HEK293 (cell line): Measurements from ENCODE around the gene RNF144B.

Experiments used
- CTCF ChIA-PET: fragments of 350-600 bp; formaldehyde crosslinking; extraction: SDS; loops from one replicate; lab custom pipeline; 2021; ENCODE audit warnings: antibody characterized with exemption; lab: Yijun Ruan, JAX
- POLR2A ChIA-PET: fragments of 300-600 bp; formaldehyde crosslinking; extraction: SDS; loops from one replicate; lab custom pipeline; 2020; ENCODE audit warnings: antibody characterized with exemption, inconsistent platforms; lab: Yijun Ruan, JAX
- H3K27ac ChIP-seq: fragments of 200-500 bp; sonication (Bioruptor generic); 2 replicates; pipeline ENCODE4 v1.5.1; 2014; ENCODE audit warnings: low read depth, low read length, control low read depth, inconsistent platforms; ENCODE audit errors: extremely low read depth
- H3K36me3 ChIP-seq, 2 experiments: fragments of 200-500 bp in 1 of 2; sonication (Bioruptor generic) in 1 of 2; 1 replicate in 1 of 2; 2 replicates in 1 of 2; pipeline ENCODE4 v1.5.1; 2014 to 2017; ENCODE audit warnings: inconsistent platforms in 2 of 2, low read length in 2 of 2; ENCODE audit not compliant: control insufficient read depth in 2 of 2, insufficient read depth in 1 of 2
- H3K4me1 ChIP-seq: fragments of 200-500 bp; sonication (Bioruptor generic); 2 replicates; pipeline ENCODE4 v1.5.1; 2014; ENCODE audit warnings: mild to moderate bottlenecking, low read length, inconsistent platforms; ENCODE audit not compliant: control insufficient read depth, insufficient read depth
- H3K4me3 ChIP-seq: 2 replicates; pipeline ENCODE4 v1.5.1; 2011; ENCODE audit warnings: low read depth, mild to moderate bottlenecking, control low read depth, low read length, moderate library complexity
- H3K9me3 ChIP-seq: fragments of 200-500 bp; sonication (Bioruptor generic); 2 replicates; pipeline ENCODE4 v1.5.1; 2014; ENCODE audit warnings: low read depth, low read length, inconsistent platforms; ENCODE audit not compliant: control insufficient read depth, insufficient read depth
- BCL11A ChIP-seq: fragments of 450-650 bp; formaldehyde crosslinking; IDR thresholded peaks from 2 replicates; pipeline ENCODE4 v1.5.1; 2016; ENCODE audit warnings: low read depth, missing biosample characterization, missing genetic modification characterization
- GLIS2 ChIP-seq: fragments of 450-650 bp; formaldehyde crosslinking; IDR thresholded peaks from 2 replicates; pipeline ENCODE4 v1.5.1; 2016; ENCODE audit warnings: missing biosample characterization, missing genetic modification characterization
- KLF10 ChIP-seq: fragments of 450-650 bp; IDR thresholded peaks from 2 replicates; pipeline ENCODE4 v1.5.1; 2018; ENCODE audit warnings: missing biosample characterization, mild to moderate bottlenecking, missing genetic modification characterization
- KLF16 ChIP-seq: fragments of 450-650 bp; formaldehyde crosslinking; IDR thresholded peaks from 2 replicates; pipeline ENCODE4 v1.5.1; 2017; ENCODE audit warnings: missing biosample characterization, missing genetic modification characterization
- ZBTB1 ChIP-seq: fragments of 450-650 bp; formaldehyde crosslinking; IDR thresholded peaks from 2 replicates; pipeline ENCODE4 v1.5.1; 2016; ENCODE audit warnings: missing biosample characterization, missing genetic modification characterization
- ZBTB17 ChIP-seq: fragments of 450-650 bp; formaldehyde crosslinking; IDR thresholded peaks from 2 replicates; pipeline ENCODE4 v1.5.1; 2016; ENCODE audit warnings: missing biosample characterization, missing genetic modification characterization
- ZBTB48 ChIP-seq: fragments of 450-650 bp; formaldehyde crosslinking; IDR thresholded peaks from 2 replicates; pipeline ENCODE4 v1.5.1; 2016; ENCODE audit warnings: missing biosample characterization, missing genetic modification characterization
- ZNF132 ChIP-seq: fragments of 450-650 bp; formaldehyde crosslinking; IDR thresholded peaks from 2 replicates; pipeline ENCODE4 v1.5.1; 2017; ENCODE audit warnings: missing biosample characterization, missing genetic modification characterization, borderline replicate concordance
- ZNF174 ChIP-seq: fragments of 450-650 bp; formaldehyde crosslinking; IDR thresholded peaks from 2 replicates; pipeline ENCODE4 v1.5.0; 2017; ENCODE audit warnings: missing biosample characterization, mild to moderate bottlenecking, missing genetic modification characterization
- ZNF175 ChIP-seq: fragments of 450-650 bp; formaldehyde crosslinking; IDR thresholded peaks from 2 replicates; pipeline ENCODE4 v1.5.1; 2016; ENCODE audit warnings: missing biosample characterization, missing genetic modification characterization
- ZNF202 ChIP-seq: fragments of 450-650 bp; formaldehyde crosslinking; IDR thresholded peaks from 2 replicates; pipeline ENCODE4 v1.5.1; 2016; ENCODE audit warnings: missing biosample characterization, missing genetic modification characterization, borderline replicate concordance
- ZNF211 ChIP-seq: fragments of 450-650 bp; formaldehyde crosslinking; IDR thresholded peaks from 2 replicates; pipeline ENCODE4 v1.5.1; 2016; ENCODE audit warnings: low read depth, missing biosample characterization, missing genetic modification characterization
- ZNF324 ChIP-seq: fragments of 450-650 bp; formaldehyde crosslinking; IDR thresholded peaks from 2 replicates; pipeline ENCODE4 v1.5.1; 2016; ENCODE audit warnings: missing biosample characterization, missing genetic modification characterization
- ZNF404 ChIP-seq: fragments of 450-650 bp; formaldehyde crosslinking; IDR thresholded peaks from 2 replicates; pipeline ENCODE4 v1.5.1; 2017; ENCODE audit warnings: missing biosample characterization, missing genetic modification characterization
- ZNF501 ChIP-seq: fragments of 450-650 bp; formaldehyde crosslinking; IDR thresholded peaks from 2 replicates; pipeline ENCODE4 v1.5.1; 2016; ENCODE audit warnings: missing biosample characterization, missing genetic modification characterization
- ZNF610 ChIP-seq: fragments of 450-650 bp; formaldehyde crosslinking; IDR thresholded peaks from 2 replicates; pipeline ENCODE4 v1.5.1; 2016; ENCODE audit warnings: missing biosample characterization, missing genetic modification characterization, borderline replicate concordance
- ZNF664 ChIP-seq: fragments of 450-650 bp; formaldehyde crosslinking; IDR thresholded peaks from 2 replicates; pipeline ENCODE4 v1.5.1; 2016; ENCODE audit warnings: missing biosample characterization, missing genetic modification characterization
- ZNF776 ChIP-seq: fragments of 450-650 bp; formaldehyde crosslinking; IDR thresholded peaks from 2 replicates; pipeline ENCODE4 v1.5.0; 2017; ENCODE audit warnings: missing biosample characterization, missing genetic modification characterization, borderline replicate concordance
- TF ChIP-seq, protein P1 (sequence below): fragments of 450-650 bp; formaldehyde crosslinking; IDR thresholded peaks from 2 replicates; pipeline ENCODE4 v1.5.1; 2016; ENCODE audit warnings: missing biosample characterization, missing genetic modification characterization
- TF ChIP-seq, protein P2 (sequence below): fragments of 450-650 bp; formaldehyde crosslinking; IDR thresholded peaks from 2 replicates; pipeline ENCODE4 v1.5.1; 2016; ENCODE audit warnings: missing biosample characterization, missing genetic modification characterization
- TF ChIP-seq, protein P3 (sequence below): fragments of 450-650 bp; formaldehyde crosslinking; IDR thresholded peaks from 2 replicates; pipeline ENCODE4 v1.5.1; 2016; ENCODE audit warnings: missing biosample characterization, missing genetic modification characterization
- TF ChIP-seq, protein P4 (sequence below): fragments of 450-650 bp; formaldehyde crosslinking; IDR thresholded peaks from 2 replicates; pipeline ENCODE4 v1.5.1; 2016; ENCODE audit warnings: missing biosample characterization, missing genetic modification characterization

The RNF144B gene

DNA sequence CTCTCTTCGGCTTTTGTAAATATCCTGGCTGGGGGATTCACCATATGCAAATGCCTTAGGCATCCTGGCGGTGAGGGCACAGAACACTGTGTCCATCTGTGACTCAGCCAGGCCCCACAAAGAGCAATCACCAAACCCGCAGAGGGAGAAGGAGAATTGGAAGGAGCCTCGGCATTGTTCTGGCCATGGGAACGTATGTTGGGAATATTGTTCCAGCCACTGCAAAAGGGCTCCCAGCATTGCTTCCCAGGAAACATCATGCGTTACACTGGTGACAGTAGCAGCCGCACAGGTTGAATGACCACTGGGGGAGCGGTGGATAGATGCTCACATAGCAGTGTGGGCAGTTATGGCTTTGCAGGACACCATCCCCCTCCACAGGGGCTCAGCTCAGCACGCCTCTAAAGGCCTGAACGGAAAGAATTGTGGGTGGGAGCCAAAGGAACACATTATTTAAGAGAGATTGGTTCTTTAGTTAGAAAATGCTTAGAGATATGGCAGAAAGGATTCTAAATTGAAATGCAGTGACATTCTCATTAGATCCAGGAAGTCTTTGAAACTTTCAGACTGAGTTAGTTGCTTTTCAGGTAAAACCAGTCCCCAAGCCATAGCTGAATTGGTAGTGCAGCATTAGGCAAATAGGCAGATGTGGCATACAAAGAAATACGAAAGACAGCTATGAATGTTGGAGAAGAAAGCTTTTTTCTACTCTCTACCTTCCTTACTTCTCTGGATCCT, 104.3 kb downstream of the RNF144B start:
- CTCF ChIA-PET = interaction anchor here (1.0 kb wide), 1 partner anchor 12 kb away, joined by 3 read pairs; no protein-coding TSS in a partner anchor
- no peaks in the 10 kb centered on the region for H3K4me1 ChIP-seq
- H3K36me3 ChIP-seq = no peaks in the 10 kb centered on the region
- no peak overlapping the region for H3K27ac ChIP-seq
- POLR2A ChIA-PET = no interaction called here
- TF ChIP-seq, protein P1, sequence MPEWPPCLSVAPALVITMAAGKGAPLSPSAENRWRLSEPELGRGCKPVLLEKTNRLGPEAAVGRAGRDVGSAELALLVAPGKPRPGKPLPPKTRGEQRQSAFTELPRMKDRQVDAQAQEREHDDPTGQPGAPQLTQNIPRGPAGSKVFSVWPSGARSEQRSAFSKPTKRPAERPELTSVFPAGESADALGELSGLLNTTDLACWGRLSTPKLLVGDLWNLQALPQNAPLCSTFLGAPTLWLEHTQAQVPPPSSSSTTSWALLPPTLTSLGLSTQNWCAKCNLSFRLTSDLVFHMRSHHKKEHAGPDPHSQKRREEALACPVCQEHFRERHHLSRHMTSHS (tag by site-specific recombination) = no peak
- no peak for TF ChIP-seq ZBTB17 (tag by site-specific recombination)
- TF ChIP-seq, protein P2, sequence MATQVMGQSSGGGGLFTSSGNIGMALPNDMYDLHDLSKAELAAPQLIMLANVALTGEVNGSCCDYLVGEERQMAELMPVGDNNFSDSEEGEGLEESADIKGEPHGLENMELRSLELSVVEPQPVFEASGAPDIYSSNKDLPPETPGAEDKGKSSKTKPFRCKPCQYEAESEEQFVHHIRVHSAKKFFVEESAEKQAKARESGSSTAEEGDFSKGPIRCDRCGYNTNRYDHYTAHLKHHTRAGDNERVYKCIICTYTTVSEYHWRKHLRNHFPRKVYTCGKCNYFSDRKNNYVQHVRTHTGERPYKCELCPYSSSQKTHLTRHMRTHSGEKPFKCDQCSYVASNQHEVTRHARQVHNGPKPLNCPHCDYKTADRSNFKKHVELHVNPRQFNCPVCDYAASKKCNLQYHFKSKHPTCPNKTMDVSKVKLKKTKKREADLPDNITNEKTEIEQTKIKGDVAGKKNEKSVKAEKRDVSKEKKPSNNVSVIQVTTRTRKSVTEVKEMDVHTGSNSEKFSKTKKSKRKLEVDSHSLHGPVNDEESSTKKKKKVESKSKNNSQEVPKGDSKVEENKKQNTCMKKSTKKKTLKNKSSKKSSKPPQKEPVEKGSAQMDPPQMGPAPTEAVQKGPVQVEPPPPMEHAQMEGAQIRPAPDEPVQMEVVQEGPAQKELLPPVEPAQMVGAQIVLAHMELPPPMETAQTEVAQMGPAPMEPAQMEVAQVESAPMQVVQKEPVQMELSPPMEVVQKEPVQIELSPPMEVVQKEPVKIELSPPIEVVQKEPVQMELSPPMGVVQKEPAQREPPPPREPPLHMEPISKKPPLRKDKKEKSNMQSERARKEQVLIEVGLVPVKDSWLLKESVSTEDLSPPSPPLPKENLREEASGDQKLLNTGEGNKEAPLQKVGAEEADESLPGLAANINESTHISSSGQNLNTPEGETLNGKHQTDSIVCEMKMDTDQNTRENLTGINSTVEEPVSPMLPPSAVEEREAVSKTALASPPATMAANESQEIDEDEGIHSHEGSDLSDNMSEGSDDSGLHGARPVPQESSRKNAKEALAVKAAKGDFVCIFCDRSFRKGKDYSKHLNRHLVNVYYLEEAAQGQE (tag by site-specific recombination) = no peak
- no peak for TF ChIP-seq ZNF211
- no peak for TF ChIP-seq ZNF404
- TF ChIP-seq KLF16 = no peak
- TF ChIP-seq ZBTB48 (tag by site-specific recombination) = no peak
- TF ChIP-seq KLF10 (tag by site-specific recombination) = no peak
- no peak for TF ChIP-seq ZNF610 (tag by site-specific recombination)
- no peak overlapping the region for H3K4me3 ChIP-seq
- H3K9me3 ChIP-seq = no peaks in the 10 kb centered on the region

DNA sequence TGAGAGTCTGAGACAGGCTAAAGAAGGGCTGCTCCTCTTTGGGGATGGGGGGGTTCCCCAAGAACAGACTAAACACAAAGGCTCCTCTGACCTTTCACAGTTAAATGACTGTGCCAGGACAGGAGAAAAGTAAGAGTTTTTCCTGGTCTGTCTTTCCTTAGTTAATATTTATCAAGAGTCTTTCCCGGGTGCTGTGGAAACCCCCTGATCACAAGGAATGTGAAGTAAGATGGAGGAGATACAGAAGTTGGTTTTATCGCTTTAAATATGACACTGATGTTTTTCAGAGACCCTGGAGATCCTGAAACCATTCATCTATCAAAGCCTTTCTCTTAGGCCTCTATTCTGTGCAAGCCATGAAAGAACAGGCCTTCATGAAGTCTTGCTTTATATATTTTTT, 105.8 kb downstream of the RNF144B start:
- Histone ChIP-seq H3K4me3 (no peak overlapping the region), H3K9me3 (no peaks in the 10 kb centered on the region), H3K27ac (no peak overlapping the region), H3K36me3 (no peaks in the 10 kb centered on the region), H3K4me1 (no peaks in the 10 kb centered on the region)
- no peak for TF ChIP-seq ZNF174 (tag by site-specific recombination)
- no peak for TF ChIP-seq ZNF132 (tag by site-specific recombination)
- no peak for TF ChIP-seq ZNF202 (tag by site-specific recombination)
- TF ChIP-seq ZNF776 (tag by site-specific recombination) = no peak
- TF ChIP-seq, protein P3, sequence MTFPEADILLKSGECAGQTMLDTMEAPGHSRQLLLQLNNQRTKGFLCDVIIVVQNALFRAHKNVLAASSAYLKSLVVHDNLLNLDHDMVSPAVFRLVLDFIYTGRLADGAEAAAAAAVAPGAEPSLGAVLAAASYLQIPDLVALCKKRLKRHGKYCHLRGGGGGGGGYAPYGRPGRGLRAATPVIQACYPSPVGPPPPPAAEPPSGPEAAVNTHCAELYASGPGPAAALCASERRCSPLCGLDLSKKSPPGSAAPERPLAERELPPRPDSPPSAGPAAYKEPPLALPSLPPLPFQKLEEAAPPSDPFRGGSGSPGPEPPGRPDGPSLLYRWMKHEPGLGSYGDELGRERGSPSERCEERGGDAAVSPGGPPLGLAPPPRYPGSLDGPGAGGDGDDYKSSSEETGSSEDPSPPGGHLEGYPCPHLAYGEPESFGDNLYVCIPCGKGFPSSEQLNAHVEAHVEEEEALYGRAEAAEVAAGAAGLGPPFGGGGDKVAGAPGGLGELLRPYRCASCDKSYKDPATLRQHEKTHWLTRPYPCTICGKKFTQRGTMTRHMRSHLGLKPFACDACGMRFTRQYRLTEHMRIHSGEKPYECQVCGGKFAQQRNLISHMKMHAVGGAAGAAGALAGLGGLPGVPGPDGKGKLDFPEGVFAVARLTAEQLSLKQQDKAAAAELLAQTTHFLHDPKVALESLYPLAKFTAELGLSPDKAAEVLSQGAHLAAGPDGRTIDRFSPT (tag by site-specific recombination) = no peak
- ChIA-PET POLR2A (no interaction called here), CTCF (no interaction called here)

DNA sequence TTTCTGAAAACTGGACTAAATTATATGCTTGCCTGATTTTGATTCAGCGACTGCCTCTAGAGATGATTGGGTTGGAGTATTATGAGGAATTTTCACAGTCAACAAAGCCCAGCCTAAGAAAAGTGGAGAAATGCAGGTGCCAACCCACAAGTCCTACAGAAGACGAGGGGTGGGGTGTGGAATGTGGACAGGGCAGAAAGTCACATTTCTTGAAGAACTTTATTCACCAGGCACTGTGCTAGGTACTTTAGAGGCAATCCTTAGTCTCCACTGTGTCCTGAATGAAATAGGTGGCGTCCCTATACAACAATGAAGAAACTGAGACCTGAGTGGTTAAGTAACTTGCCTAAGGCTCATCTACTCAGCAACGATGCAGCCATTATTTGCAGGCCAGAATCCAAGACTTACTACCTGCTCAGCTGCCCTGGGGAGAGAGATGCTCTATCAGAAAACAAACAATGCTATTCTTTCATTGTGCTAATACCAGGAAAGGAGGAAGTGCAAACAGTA, 106.3 kb downstream of the RNF144B start:
- Histone ChIP-seq H3K4me3 (no peak overlapping the region), H3K36me3 (no peaks in the 10 kb centered on the region), H3K27ac (no peak overlapping the region), H3K4me1 (no peaks in the 10 kb centered on the region), H3K9me3 (no peaks in the 10 kb centered on the region)
- POLR2A ChIA-PET = no interaction called here
- CTCF ChIA-PET = no interaction called here
- TF ChIP-seq ZNF175 (tag by site-specific recombination) (no peak), ZNF324 (no peak), BCL11A (no peak), GLIS2 (tag by site-specific recombination) (no peak), ZNF664 (tag by site-specific recombination) (no peak), ZBTB1 (tag by site-specific recombination) (no peak), ZNF501 (tag by site-specific recombination) (no peak)
- TF ChIP-seq, protein P4, sequence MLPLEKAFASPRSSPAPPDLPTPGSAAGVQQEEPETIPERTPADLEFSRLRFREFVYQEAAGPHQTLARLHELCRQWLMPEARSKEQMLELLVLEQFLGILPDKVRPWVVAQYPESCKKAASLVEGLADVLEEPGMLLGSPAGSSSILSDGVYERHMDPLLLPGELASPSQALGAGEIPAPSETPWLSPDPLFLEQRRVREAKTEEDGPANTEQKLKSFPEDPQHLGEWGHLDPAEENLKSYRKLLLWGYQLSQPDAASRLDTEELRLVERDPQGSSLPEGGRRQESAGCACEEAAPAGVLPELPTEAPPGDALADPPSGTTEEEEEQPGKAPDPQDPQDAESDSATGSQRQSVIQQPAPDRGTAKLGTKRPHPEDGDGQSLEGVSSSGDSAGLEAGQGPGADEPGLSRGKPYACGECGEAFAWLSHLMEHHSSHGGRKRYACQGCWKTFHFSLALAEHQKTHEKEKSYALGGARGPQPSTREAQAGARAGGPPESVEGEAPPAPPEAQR (tag by site-specific recombination) = no peak
